ENCODE results near the gene EMSY.

DNA sequence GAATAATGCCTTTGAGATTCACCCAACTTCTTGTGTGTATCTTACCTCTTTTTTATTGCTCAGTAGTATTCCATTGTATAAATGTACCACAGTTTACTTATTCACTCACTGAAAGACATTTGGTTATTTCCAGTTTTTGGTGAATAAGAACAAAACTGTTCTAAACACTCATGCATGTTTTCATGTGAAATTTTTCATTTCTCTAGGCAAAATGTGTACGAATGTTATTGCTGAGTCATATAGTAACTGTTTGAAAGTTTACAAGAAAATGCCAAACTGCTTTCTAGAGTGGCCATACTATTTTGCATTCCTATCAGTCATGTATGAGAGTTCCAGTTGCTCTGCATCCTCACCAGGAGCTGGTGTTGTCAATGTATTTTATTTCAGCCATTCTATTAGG lies 8.8 kb upstream of the EMSY start:
- TF ChIP-seq, protein P1, sequence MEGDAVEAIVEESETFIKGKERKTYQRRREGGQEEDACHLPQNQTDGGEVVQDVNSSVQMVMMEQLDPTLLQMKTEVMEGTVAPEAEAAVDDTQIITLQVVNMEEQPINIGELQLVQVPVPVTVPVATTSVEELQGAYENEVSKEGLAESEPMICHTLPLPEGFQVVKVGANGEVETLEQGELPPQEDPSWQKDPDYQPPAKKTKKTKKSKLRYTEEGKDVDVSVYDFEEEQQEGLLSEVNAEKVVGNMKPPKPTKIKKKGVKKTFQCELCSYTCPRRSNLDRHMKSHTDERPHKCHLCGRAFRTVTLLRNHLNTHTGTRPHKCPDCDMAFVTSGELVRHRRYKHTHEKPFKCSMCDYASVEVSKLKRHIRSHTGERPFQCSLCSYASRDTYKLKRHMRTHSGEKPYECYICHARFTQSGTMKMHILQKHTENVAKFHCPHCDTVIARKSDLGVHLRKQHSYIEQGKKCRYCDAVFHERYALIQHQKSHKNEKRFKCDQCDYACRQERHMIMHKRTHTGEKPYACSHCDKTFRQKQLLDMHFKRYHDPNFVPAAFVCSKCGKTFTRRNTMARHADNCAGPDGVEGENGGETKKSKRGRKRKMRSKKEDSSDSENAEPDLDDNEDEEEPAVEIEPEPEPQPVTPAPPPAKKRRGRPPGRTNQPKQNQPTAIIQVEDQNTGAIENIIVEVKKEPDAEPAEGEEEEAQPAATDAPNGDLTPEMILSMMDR (IDR thresholded peaks at IDR 0.05) = no peak
- TF ChIP-seq POLR2AphosphoS5 (IDR thresholded peaks at IDR 0.05) = no peak
